DMS 273 treated with DMSO at 0.1 percent for 48 hours (cell line): Measurements from ENCODE around the gene NDUFV2.

ENCODE experiments used
- DNase-seq: peaks from one replicate; lab custom pipeline; 2025; lab: John Stamatoyannopoulos, UW

NDUFV2 gene

GRCh38 chr18:9117980-9118841 lies 15.7 kb downstream of the NDUFV2 start:
- DNase-seq, result no peak

- DNase-seq, result no peak
These were observed 18.3 kb downstream of the NDUFV2 start for GRCh38 chr18:9120796-9121195.

GRCh38 chr18:9123520-9123919 lies 21.0 kb downstream of the NDUFV2 start:
- no peak for DNase-seq

- DNase-seq, result no peak
These were observed 22.3 kb downstream of the NDUFV2 start for GRCh38 chr18:9124824-9125223.

GRCh38 chr18:9126337-9126736 lies 23.8 kb downstream of the NDUFV2 start:
- no peak for DNase-seq

- no peak for DNase-seq
These were observed 27.7 kb downstream of the NDUFV2 start for GRCh38 chr18:9130195-9130594.

- no peak for DNase-seq
These were observed 28.3 kb downstream of the NDUFV2 start for GRCh38 chr18:9130806-9131205.

- no peak for DNase-seq
These were observed 30.1 kb downstream of the NDUFV2 start for GRCh38 chr18:9132628-9133027.

- no peak for DNase-seq
These were observed 30.7 kb downstream of the NDUFV2 start for GRCh38 chr18:9133225-9133624.

GRCh38 chr18:9135081-9135911 lies 32.8 kb downstream of the NDUFV2 start:
- DNase-seq, result peak; percentile 13

- peak; percentile 36 for DNase-seq
These were observed 33.4 kb downstream of the NDUFV2 start for GRCh38 chr18:9135912-9136314.

- DNase-seq, result peak; percentile 88
These were observed 34.0 kb downstream of the NDUFV2 start, which contains the start of gene ANKRD12 for GRCh38 chr18:9136315-9137155. TSS of gene ANKRD12 (plus strand) at chr18:9136781. CDS start at chr18:9182433, 45,652 bp downstream.

- peak; percentile 52 for DNase-seq
These were observed 34.9 kb downstream of the NDUFV2 start for GRCh38 chr18:9137168-9138066.

GRCh38 chr18:9139400-9140039 lies 37.0 kb downstream of the NDUFV2 start:
- no peak for DNase-seq

- DNase-seq, result no peak
These were observed 37.9 kb downstream of the NDUFV2 start for GRCh38 chr18:9140381-9140780.

- no peak for DNase-seq
These were observed 38.5 kb downstream of the NDUFV2 start for GRCh38 chr18:9140984-9141383.

GRCh38 chr18:9146224-9146623 lies 43.7 kb downstream of the NDUFV2 start:
- no peak for DNase-seq

- DNase-seq, result peak; percentile 31
These were observed 45.1 kb downstream of the NDUFV2 start for GRCh38 chr18:9147440-9148202.

- no peak for DNase-seq
These were observed 45.7 kb downstream of the NDUFV2 start for GRCh38 chr18:9148203-9148552.

- no peak for DNase-seq
These were observed 47.6 kb downstream of the NDUFV2 start for GRCh38 chr18:9150121-9150520.
